22Rv1 (cell line): ENCODE data around the gene KIF3A.

Experiments
- H3K27ac ChIP-seq: fragments of 450-650 bp; 2 replicates; pipeline ENCODE4 v1.5.1; 2017
- CTCF ChIP-seq: fragments of 450-650 bp; IDR thresholded peaks from 2 replicates; pipeline ENCODE4 v1.5.1; 2017; ENCODE audit warnings: mild to moderate bottlenecking
- ZFX ChIP-seq: fragments of 450-650 bp; IDR thresholded peaks from 2 replicates; pipeline ENCODE4 v1.6.1; 2017; ENCODE audit warnings: antibody characterized with exemption, borderline replicate concordance

Gene KIF3A

DNA sequence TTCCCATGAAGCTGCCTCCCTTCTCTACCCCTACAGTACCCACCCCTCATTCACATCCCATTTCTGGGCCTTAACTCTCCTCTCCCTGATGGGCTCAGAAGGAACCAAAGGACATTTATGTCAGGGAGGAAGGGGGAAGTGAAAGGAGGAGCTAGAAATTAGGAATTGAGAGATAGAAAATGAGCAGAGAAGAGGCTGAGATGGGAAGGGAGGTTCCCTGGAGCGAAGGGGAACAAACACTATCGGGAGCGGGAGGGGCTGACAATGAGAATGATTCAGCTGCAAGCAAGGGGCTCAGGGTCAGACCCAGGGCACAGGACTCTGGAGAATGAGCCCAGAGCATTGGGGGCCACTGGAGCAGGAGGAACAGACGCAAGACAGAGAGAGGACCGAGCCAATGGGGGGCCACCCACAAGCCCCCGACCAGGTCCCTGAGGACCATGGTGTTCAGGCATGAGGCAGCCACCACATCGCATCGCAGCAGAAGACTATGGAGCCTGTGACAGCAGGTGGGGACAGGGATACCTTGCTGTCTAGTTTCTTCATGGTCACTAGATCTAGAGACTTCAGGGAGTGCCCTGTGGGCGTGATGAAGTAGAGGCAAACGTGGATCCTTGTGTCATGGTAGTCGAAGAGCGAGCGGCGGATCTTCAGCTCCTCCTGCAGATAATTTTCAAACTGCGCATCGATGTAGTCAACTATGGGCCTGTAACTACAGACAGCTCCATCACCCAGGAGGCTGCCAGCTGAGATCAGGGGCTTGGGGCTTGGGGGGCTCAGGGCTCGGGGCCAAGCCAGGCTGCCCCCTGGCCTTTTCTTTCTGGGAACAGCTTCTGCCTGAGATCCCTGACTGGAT, 26.1 kb upstream of the KIF3A start:
- TF ChIP-seq ZFX (no peak), CTCF (no peak)
- no peak overlapping the region for H3K27ac ChIP-seq

- TF ChIP-seq ZFX (no peak), CTCF (no peak)
- H3K27ac ChIP-seq: no peak overlapping the region
Observed at GRCh38 chr5:132762246-132763000, 25.1 kb upstream of the KIF3A start.

DNA sequence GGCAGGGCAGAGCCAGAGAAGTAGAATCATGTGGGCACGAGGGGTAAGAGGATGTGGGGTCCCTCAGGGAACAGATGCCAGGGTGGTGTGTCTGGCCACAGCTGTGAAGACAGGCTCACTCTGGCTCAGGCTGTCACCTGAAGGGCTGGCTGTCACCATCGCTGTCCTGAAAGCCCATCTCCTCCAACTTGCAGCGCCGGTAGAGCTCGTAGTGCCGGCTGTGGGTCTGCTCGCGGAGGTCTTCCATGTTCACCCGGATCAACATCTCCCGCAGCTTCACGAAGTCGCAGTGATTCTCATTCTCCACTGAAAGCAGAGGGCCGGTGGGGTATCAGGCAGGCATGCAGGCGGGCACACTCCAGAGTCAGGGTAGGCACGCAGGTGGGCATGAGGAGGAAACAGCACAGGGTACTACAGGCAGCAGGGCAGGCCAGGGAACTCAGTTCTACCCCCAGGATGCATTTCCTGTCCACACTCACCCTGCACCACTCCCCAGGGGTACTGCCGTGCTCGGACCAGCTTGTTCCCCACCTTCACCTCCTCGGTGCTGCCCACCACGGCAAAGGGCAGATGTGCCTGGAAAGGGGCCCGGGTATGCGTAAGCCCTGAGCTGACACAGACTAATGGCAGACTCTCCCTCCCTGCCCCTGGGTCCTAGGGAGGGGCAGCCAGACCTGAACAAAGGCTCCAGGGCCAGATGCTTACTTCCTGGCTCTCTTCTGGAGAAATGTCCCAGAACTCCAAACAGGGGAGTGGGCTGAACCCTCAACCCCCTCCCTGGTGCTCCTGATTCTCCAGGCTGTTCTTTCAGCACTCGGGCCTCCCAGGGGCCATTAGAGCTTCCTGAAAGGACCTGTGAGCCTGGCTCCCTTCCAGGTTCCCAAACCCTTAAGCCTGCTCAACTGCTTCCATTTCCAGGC, 24.2 kb upstream of the KIF3A start:
- TF ChIP-seq ZFX (no peak), CTCF (no peak)
- no peak overlapping the region for H3K27ac ChIP-seq

DNA sequence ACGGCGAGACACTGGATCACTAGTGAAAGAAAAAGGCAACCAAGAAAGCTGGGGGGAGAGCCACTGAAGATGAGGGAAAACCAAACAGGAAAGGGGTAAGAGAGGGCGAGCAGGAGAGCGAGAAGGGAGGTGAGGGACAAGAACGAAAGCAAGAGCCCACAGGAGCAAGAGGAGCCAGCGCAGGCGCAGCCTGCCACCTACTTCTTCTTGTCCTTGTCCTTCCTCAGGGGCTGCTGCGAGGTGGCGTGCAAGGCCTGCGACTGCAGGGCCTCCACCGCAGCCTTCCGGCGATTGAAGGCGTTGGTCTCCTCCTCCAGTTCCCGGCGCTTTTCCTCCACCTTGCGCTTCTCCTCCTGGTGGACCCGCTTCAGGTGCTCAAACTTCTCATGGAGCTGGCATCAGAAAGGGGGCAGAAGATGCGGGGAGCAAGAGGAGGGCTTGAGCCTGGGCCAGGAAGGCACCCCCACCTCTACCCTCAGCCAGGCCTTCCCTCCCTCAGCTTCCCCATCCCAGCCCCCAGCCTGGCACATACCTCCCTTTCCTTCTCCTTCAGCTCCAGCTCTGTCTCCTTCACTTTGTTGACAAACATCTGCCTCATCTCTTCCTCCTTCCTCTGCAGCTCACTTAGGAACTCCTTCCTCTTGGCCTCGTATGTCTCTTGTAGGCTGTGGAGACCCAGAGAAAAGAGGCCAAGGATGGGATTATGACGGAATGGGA, 23.4 kb upstream of the KIF3A start:
- H3K27ac ChIP-seq: no peak overlapping the region
- TF ChIP-seq CTCF (no peak), ZFX (no peak)

DNA sequence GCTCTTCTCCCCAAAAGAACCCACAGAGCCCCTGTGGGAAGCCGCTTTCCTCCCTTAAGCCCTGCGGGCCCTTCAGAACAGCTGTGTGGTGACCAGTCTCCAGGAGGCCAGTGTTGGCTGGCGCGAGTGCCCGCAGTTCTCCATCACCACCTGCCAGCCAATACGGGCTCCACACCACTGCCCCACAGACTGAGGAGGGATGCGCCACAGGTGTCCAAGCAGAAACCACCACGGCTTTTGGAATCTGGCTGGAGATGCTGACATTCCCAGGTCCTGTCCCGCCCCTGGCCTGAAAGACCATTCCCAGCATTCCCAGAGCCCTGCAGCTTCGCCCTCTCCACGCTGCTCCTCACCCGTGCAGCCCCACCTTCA, 22.7 kb upstream of the KIF3A start:
- no peak overlapping the region for H3K27ac ChIP-seq
- TF ChIP-seq ZFX (no peak), CTCF (no peak)

DNA sequence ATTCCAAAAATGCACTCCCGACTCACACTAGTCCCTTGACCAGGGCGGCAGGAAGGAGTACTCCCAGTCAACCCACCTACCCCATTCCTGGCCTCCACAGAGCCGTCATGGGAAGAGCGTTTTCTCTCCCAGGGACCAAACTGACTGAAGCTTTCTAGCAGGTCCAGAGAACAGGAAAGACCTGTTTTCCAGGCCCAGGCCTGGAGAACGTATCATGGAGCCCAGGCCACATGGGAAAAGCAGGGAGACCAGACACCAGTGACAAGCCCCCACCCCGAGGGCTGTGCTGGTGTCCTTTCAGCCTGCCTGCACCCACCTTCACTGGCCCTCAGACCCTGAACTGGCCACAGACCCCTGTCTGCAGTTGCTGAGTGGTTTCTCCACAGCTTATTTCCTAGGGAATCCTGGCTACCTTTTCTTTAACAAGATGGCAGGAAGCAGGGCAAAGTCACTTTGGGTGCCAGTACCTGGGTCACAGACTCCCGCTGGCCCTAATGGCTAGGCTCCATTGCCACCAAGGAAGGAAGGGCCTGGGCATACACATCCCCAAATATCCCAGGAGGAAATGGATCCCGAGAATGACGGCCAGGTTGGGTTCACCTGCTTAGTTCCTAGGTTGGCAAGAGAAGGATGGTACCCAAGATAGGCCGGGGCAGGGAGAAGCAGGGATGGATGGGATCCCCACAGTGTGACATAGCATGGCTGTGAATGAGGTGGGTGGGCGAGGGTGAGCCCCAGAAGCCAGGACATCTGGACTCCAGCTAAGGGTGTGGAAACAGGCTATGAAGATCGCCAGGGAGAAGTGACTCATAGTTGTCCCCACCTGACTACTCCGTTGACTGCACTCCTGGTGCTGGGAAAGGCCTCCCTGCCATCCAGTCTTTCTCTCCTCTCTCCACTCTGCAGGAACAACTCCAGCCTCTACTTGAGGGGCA, 22.0 kb upstream of the KIF3A start:
- TF ChIP-seq ZFX (no peak), CTCF (no peak)
- H3K27ac ChIP-seq: peak overlapping the region; percentile 67
